NCI-H460 (cell line): Measurements from ENCODE around the gene TRIOBP. TPM values are rescaled to one million over a fixed set of nuclear protein-coding genes. Genes with fewer than 3 reads are reported as not detected.
"Not testable (repeated sequence)": the region's sequence is repeated elsewhere in the genome, so short reads cannot be mapped to it uniquely, and the experiment has no call there.

Experiments used
- DNase-seq: peaks from one replicate; pipeline ENCODE4 v3.0.0-alpha.2; 2016; ENCODE audit warnings: low read depth; ENCODE audit errors: extremely low read depth
- total RNA-seq: library from RNA; depleted of rRNA; stranded (reverse); fragments of >200 nt; shearing (Covaris generic); gene quantifications from 2 replicates; pipeline ENCODE4 v1.2.3, GENCODE V29; 2014

The TRIOBP gene
- total RNA-seq, 1 experiment from 2014 or later, result 17.9 TPM

DNA sequence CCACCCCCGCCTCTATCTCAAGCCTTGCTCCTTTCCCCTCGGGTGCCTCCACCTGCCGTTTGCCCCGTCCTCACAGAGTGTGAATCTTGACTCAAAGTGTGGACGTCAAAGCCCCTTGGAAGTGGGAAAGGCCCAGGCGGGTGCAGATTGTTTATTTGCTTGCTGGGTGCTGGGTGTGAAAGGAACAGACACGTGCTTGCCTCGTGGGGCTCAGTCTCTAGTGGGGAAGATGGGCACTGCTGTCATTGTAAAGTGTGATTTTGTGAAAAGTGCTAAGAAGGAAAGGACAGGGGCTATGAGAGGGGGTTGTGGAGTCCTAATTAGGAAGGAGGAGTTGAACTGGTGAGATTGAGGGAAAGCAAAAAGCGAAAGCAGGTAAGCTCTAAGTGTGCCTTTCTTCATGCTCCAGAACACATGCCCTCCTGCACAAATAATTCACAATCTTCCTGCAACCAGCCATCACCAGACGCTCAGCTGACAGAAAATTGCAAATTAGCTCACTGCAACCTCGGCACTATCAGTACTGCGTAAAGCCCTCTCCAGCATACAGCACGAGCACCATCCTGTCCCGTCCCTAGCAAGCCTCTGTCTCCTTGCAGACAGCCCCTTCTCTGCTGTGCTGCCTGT is 101.1 kb downstream of the TRIOBP start:
- DNase-seq, result no peak

DNA sequence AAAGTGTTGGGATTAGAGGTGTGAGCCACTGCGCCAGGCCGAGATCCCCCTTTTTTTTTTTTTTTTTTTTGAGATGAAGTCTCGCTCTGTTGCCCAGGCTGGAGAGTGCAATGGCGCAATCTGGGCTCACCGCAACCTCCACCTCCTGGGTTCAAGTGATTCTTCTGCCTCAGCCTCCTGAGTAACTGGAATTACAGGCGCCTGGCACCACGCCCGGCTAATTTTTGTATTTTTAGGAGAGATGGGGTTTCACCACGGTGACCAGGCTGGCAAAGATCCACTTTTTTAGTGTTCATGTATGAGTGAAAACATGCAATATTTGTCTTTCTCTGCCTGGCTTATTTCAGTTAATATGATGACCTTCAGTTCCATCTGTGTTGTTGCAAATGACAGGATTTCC is 103.1 kb downstream of the TRIOBP start:
- DNase-seq, result not testable (repeated sequence)

DNA sequence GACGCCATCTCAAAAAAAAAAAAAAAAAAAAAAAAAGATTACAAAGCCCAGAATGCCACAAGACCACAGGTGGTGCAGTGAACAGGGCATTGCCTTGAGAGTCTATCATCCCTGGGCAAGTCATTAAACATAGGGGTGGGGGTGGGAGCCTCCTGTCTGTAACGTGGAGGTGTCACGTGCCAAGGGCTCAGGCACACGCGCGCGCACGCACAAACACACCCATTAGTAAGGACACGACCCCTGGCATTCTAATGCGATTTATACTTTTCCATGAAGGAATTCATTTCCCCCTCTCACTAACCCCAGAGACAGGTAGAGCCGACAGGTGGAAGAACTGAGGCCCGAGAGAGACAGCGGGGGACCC is 105.1 kb downstream of the TRIOBP start:
- no peak for DNase-seq

DNA sequence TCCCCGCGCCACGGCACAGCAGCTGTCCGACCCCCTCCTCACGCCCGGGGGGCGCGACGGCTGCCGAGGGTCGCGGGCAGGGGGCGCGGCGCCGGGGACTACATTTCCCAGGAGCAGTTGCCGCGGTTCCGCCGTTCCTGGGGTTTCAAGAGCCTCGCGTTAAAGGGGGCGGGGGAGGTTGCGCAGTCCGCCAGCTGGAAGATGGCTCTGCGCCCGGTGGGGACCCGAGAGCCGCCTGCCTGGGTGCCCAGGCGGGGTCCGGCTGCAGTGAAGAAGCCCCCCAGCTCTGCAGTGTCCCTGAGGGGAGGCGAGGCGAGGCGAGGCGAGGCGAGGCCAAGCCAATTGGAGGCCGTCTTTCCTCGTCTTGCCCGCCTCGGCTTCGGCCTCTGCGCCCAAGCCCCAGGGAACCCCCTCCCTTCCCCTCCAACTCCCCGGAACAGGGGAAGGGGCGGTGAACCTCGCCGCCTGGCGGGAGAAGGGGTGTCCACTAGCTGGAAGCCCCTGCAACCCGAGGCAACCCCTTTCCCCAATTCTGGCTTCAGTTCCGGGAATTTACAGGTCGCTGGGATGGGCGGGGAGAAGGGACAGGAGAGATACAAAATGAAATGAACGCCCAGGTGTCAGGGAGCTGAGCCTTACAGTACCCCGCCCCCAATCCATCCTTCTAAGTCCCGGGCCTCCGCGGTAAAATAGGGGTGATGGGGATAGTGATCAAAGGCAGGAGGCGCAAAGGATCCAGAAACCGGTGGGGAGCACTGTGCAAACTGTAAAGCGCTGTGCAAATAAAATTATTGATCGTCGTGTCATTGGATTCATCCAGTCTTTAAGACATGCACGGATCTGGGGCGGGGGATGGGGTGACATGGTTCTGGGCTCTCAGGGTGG is 105.7 kb downstream of the TRIOBP start:
- DNase-seq, result no peak

DNA sequence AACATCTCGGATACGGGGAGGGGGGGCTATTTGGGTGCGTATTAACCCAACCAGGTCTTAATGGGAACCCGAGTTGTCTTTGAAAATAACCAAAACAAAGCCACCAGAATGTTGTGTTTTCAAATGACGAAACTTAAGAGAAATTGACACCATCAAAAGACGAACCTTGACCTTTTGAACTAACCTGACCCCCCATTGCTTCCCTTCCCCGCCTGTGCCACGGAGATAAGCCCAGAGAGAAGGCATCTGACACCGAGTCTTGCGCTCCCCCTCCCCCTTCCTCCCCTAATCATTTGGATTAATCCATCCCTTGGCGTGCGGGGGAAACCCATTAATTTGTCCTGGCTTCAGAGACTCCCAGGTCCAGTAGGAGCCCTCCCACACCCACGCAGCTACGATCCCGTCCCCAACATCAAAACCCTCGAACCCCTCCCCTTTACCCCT is 106.4 kb downstream of the TRIOBP start:
- DNase-seq, result no peak

DNA sequence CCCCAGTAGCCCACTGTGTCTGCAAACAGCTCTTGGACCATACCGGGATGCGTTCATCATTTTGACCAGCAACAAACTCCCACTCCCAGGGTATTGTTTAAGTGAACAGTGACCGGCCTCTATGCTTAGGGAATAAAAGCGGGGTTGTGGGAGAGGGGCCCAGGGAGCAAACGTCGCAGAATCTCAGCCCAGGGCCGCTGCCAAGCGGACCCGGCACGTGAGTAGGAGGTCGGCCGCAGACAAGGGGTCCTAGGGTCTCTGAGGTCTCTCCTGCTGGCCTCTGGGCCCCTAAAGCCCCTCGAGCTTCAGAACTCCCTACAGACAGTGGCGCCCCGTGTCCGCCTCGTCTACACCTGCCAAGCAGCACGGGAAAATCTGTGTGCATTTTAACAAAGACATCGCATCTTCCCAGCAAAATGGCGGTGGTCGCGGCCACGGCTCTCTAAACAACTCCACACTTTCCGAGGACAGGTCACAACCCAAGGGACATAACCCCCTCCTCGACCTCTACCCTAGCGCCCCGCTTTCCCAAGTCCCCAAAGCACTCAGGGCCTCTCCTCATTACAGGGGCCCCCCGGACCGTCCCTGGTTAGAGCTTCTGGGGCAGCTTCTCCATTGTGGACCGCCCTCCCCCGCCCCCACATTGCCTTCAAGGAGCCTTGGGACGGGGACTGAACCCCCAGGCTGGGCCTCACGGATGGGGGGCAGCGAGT is 106.9 kb downstream of the TRIOBP start:
- no peak for DNase-seq

DNA sequence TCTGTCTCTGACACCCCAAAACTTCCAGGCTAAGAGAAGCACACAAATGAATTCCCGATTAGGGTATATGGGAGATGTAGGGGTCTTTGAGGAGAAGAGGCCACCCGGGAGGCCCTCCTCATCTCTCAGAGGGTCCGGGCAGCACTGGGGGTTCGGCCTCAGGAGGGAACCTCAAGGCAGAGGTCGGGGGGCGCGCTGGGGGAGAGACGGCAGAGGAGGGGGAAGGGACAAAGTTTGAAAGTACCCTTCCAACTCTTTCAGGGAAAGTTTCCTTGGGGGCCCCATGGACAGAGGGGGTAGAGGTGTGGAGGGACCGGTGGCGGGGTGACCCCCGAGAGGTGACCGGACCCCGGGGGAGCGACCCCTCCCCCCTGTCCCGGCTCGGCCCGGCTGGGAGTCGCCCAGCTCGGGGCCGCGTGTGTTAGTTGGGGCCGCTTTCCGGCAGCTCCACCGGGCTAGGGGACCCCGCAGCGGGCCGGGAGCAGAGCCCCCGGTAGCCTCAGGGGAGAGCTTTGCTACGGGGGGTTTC is 107.6 kb downstream of the TRIOBP start:
- DNase-seq, result no peak

DNA sequence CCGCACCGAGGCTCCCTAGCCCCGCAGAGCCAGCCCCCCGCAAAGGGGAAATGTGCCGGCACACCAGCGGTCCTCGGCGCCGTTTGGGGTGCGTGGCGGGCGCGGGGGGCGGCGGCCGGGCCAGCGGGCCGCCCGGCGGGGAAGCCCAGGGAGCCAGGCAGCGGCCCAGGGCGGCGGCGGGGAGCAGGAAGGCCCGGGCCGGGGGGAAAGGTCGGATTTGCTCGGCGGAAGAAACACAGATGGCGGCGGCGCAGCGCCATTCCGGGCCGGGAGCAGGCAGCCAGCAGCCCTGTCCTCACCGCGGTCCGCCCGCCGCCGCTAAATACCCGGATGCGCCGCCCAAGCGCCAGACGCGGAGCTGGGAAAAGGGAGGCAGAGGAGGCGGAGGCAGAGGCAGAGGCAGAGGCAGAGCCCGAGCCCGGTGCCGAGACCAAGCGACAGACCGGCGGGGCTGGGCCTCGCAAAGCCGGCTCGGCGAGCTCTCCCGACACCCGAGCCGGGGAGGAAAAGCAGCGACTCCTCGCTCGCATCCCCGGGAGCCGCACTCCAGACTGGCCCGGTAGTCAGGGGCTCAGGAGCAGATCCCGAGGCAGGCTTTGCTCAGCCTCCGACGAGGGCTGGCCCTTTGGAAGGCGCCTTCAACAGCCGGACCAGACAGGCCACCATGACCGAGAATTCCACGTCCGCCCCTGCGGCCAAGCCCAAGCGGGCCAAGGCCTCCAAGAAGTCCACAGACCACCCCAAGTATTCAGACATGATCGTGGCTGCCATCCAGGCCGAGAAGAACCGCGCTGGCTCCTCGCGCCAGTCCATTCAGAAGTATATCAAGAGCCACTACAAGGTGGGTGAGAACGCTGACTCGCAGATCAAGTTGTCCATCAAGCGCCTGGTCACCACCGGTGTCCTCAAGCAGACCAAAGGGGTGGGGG is 108.3 kb downstream of the TRIOBP start:
- DNase-seq, result peak; percentile 49

DNA sequence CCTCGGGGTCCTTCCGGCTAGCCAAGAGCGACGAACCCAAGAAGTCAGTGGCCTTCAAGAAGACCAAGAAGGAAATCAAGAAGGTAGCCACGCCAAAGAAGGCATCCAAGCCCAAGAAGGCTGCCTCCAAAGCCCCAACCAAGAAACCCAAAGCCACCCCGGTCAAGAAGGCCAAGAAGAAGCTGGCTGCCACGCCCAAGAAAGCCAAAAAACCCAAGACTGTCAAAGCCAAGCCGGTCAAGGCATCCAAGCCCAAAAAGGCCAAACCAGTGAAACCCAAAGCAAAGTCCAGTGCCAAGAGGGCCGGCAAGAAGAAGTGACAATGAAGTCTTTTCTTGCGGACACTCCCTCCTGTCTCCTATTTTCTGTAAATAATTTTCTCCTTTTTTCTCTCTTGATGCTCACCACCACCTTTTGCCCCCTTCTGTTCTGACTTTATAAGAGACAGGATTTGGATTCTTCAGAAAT is 109.0 kb downstream of the TRIOBP start:
- no peak for DNase-seq

DNA sequence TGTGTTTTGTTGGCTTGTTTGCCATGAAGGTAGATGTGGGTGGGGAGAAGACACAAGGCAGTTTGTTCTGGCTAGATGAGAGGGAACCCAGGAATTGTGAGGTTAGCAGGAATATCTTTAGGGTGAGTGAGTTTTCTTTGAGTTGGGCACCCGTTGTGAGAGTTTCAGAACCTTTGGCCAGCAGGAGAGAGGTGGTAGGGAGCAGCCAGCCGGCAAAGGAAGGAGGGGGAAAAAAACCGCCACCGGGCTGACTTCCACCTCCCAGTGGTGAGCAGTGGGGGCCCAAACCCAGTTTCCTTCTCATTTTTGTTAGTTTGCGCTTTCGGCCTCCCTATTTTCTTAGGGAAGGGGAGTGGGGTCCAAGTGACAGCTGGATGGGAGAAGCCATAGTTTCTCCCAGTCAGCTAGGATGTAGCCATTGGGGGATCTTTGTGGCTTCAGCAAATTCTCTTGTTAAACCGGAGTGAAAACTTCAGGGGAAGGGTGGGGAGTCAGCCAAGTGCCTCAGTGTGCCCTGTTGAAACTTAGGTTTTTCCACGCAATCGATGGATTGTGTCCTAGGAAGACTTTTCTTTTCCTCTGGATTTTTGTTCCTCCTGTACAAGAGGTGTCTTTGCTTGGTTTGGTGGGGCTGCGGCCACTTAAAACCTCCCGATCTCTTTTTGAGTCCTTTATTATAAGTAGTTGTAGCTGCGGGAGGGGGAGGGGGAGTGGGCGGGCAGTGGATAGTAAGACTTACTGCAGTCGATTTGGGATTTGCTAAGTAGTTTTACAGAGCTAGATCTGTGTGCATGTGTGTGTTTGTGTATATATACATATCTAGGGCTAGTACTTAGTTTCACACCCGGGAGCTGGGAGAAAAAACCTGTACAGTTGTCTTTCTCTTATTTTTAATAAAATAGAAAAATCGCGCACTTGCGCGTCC is 109.8 kb downstream of the TRIOBP start:
- no peak for DNase-seq

DNA sequence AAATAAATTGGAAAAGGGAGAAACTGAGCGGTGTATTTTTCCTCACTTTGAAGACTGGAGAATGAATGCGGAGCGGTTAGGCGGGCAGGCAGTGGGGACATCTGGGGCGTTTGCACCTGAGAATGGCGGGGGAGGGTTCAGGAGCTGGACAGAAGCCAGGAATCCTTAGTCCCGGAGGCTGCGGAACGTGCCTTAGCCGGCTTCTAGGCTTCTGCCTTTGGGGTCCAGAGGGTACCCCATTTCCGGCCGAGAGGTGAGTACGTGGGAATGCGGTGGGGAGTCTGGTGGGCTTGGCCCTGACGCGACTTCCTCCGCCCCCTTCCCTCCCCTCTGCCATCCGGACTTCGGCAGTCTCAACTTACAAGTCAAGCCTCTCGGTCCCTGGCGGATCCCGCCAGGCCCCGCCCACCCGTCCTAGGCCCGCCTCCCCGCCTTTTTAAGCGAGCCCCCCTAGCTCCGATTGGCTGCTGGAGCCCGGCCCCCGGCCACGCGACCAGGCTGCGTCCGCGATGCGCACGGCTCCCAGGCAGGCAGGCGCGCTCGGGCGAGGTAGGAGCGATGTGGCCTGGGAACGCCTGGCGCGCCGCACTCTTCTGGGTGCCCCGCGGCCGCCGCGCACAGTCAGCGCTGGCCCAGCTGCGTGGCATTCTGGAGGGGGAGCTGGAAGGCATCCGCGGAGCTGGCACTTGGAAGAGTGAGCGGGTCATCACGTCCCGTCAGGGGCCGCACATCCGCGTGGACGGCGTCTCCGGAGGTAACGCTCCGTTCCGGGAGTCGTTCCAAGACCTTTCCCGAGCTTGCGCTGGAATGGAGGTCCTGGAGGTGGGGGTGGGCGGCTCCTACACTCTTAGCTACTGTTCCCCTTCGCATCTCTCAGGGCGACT is 110.8 kb downstream of the TRIOBP start, which contains the start of gene GCAT:
Gene GCAT (plus strand): TSS at position 525 of the 884 bp plus-strand sequence. CDS start 34 bp downstream, at position 559.
- DNase-seq, result peak; percentile 79

DNA sequence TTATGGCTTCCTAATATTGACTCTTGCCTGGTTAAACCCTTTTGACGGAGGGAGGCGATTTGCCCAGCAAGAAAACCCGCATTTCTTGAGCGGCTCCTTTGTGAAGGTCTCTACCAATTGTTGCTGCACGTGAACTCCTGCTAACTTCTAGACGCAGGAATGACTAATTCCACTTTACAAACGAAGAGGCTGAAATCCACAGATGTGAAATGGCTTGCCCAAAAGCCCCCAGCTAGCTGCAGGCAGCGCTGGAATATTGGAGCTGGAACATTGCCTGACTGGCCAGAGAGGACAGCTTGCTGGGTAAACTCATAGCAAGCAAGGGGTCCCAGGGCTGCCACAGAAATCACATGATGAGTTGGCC is 111.4 kb downstream of the TRIOBP start:
- DNase-seq, result no peak

DNA sequence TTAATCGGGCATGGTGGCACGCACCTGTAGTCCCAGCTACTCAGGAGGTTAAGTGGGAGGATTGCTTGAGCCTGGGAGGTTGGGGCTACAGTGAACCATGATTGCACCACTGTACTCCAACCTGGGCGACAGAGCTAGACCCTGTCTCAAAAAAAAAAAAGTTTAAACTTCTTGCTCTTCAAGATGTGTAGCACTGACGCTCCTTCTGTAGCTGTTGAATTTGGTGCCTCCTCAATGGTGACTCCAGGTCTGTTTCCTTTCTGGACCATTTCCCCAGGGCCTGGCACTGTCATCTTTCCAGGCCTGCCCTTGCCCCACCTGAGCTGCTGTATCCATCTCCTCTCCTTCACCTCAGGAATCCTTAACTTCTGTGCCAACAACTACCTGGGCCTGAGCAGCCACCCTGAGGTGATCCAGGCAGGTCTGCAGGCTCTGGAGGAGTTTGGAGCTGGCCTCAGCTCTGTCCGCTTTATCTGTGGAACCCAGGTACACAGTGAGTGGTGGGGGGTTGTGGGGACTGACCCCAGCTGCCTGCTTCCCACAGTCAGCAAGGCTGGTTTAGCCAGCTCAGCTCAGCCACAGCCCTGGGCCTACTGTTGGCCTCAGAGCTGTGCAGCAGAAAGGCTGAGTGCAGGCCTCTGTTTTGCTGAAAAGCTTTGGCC is 113.0 kb downstream of the TRIOBP start:
- no peak for DNase-seq

DNA sequence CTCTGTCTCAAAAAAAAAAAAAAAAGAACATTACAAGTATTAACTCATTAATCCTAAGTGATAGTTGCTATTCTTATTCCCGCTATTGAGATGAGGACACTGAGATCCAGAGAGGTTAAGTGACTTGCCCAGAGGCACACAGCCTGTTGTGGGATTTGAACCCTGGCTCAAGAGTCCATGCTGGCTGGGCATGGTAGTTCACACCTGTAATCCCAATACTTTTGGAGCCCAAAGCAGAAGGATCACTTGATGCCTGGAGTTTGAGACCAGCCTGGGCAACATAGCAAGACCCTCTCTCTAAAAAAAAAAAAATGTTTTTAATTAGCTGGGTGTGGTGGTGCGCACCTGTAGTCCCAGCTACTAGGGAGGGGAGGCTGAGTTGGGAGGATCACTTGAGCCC is 115.0 kb downstream of the TRIOBP start:
- no peak for DNase-seq

DNA sequence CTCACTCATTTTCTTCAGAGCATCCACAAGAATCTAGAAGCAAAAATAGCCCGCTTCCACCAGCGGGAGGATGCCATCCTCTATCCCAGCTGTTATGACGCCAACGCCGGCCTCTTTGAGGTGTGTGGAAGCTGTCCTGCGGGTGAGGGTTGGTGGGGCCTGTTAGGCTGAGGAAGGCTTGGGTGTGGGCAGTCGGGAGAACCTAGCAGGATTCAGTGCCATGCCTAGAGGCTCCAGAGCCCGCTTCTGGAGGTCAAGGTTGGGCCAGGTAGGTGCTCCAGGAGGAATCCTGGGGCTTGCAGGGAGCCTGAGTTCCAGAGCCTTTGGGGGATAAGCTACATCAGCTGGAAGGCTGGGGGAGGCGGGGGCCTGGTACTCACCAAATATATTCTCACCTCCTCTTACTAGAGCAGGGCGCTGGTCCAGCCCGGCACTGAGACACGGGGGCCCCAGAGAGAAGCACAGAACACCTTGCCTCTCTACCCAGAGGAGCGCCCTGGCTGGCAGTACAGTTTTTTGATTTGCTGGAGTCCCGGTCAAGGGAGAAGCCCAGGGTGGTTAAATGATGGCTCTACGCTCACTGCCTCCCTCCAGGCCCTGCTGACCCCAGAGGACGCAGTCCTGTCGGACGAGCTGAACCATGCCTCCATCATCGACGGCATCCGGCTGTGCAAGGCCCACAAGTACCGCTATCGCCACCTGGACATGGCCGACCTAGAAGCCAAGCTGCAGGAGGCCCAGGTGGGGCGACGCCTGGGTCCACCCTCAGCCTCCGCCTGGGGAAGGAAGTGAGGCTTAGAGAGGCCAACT is 116.2 kb downstream of the TRIOBP start:
- DNase-seq, result no peak

DNA sequence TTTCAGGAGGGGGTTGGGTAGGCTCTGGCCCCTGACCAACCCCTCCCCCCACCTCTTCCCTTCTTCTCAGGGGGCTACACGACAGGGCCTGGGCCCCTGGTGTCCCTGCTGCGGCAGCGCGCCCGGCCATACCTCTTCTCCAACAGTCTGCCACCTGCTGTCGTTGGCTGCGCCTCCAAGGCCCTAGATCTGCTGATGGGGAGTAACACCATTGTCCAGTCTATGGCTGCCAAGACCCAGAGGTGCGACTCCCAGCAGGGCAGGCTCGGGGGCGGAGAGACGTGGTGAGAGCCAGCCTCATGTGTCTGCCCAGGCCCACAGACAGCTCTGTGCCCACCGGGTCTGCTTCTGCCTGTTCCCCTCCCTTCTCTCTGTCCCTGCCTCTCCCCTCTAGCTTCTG is 118.7 kb downstream of the TRIOBP start:
- no peak for DNase-seq
